IMR-90 (cell line): Measurements from ENCODE around the gene LILRA2. TPM values are rescaled to one million over a fixed set of nuclear protein-coding genes. Genes with fewer than 3 reads are reported as not detected.

Source experiments
- ATAC-seq: fragments of 200-7000 bp; cut with Tn5 transposase; 2 replicates; pipeline ENCODE4 v1.9.1; 2020; ENCODE audit warnings: low read depth, mild to moderate bottlenecking, moderate library complexity
- BruUV-seq: library from RNA; stranded (reverse); fragments of 400-500 nt; replicated peaks from 2 replicates; lab custom pipeline; 2021; lab: Mats Ljungman, UMichigan
- CTCF ChIA-PET: fragments of 300-600 bp; formaldehyde crosslinking; extraction: SDS; loops from one replicate; lab custom pipeline; 2021; ENCODE audit warnings: antibody characterized with exemption; lab: Yijun Ruan, JAX
- POLR2A ChIA-PET: fragments of 300-600 bp; sonication (Branson Sonifier 250); formaldehyde crosslinking; loops from one replicate; lab custom pipeline; 2022; ENCODE audit warnings: antibody characterized with exemption; ENCODE audit not compliant: unreplicated experiment; lab: Charles Lee
- DNase-seq: peaks from one replicate; pipeline ENCODE4 v3.0.0; 2013
- H2AFZ ChIP-seq: replicated peaks from 2 replicates; pipeline ENCODE3; 2013; ENCODE audit warnings: low read length, mild to moderate bottlenecking; ENCODE audit not compliant: poor library complexity
- H2AK5ac ChIP-seq: 2 replicates; pipeline ENCODE4 v1.6.1; 2013; ENCODE audit warnings: low read depth, low read length, inconsistent platforms
- H2AK9ac ChIP-seq: replicated peaks from 2 replicates; pipeline ENCODE3; 2013; ENCODE audit warnings: mild to moderate bottlenecking, low read depth, low read length, moderate library complexity; ENCODE audit not compliant: poor library complexity
- H2BK120ac ChIP-seq: 2 replicates; pipeline ENCODE4 v1.6.1; 2013; ENCODE audit warnings: low read depth, low read length, inconsistent platforms
- H2BK15ac ChIP-seq: 3 replicates; pipeline ENCODE4 v1.6.1; 2013; ENCODE audit warnings: low read depth, low read length, inconsistent platforms
- H2BK20ac ChIP-seq: 2 replicates; pipeline ENCODE4 v1.6.1; 2013; ENCODE audit warnings: low read depth, mild to moderate bottlenecking, inconsistent platforms, low read length, moderate library complexity
- H2BK5ac ChIP-seq: 2 replicates; pipeline ENCODE4 v1.6.1; 2013; ENCODE audit warnings: mild to moderate bottlenecking, low read depth, low read length, inconsistent platforms; ENCODE audit not compliant: poor library complexity, severe bottlenecking
- H3K14ac ChIP-seq: replicated peaks from 2 replicates; pipeline ENCODE4 v1.6.1; 2013; ENCODE audit warnings: low read depth, low read length, inconsistent platforms
- H3K18ac ChIP-seq: 2 replicates; pipeline ENCODE4 v1.6.1; 2013; ENCODE audit warnings: low read depth, low read length, control low read depth
- H3K23ac ChIP-seq: 2 replicates; pipeline ENCODE4 v1.6.1; 2013; ENCODE audit warnings: low read depth, low read length, inconsistent platforms
- H3K27ac ChIP-seq: 2 replicates; pipeline ENCODE4 v1.5.1; 2013; ENCODE audit warnings: mild to moderate bottlenecking, control low read depth, low read length; ENCODE audit not compliant: insufficient read depth
- H3K27me3 ChIP-seq: 2 replicates; pipeline ENCODE4 v1.6.1; 2013; ENCODE audit warnings: low read length; ENCODE audit not compliant: control insufficient read depth, insufficient read depth
- H3K36me3 ChIP-seq: 2 replicates; pipeline ENCODE4 v1.6.1; 2013; ENCODE audit warnings: low read length, mixed read lengths; ENCODE audit not compliant: control insufficient read depth, insufficient read depth
- H3K4ac ChIP-seq: 2 replicates; pipeline ENCODE4 v1.6.1; 2013; ENCODE audit warnings: low read depth, low read length, inconsistent platforms
- H3K4me1 ChIP-seq: 2 replicates; pipeline ENCODE4 v1.6.1; 2013; ENCODE audit warnings: low read length, mixed read lengths; ENCODE audit not compliant: control insufficient read depth, insufficient read depth
- H3K4me2 ChIP-seq: 2 replicates; pipeline ENCODE4 v1.6.1; 2013; ENCODE audit warnings: low read depth, mild to moderate bottlenecking, control low read depth, low read length, moderate library complexity
- H3K4me3 ChIP-seq: 2 replicates; pipeline ENCODE4 v1.5.1; 2013; ENCODE audit warnings: low read depth, mild to moderate bottlenecking, control low read depth, low read length, moderate library complexity; ENCODE audit not compliant: insufficient read depth
- H3K56ac ChIP-seq: 2 replicates; pipeline ENCODE4 v1.6.1; 2013; ENCODE audit warnings: low read length, inconsistent platforms; ENCODE audit not compliant: insufficient read depth; ENCODE audit errors: extremely low read depth
- H3K79me1 ChIP-seq, 2 experiments: 2 replicates each; pipeline ENCODE4 v1.6.1; 2013; ENCODE audit warnings: low read length in 2 of 2, inconsistent platforms in 1 of 2, low read depth in 1 of 2
- H3K9ac ChIP-seq: 2 replicates; pipeline ENCODE4 v1.6.1; 2013; ENCODE audit warnings: low read depth, low read length, control low read depth
- H3K9me1 ChIP-seq: 2 replicates; pipeline ENCODE4 v1.6.1; 2013; ENCODE audit warnings: low read length, inconsistent platforms; ENCODE audit not compliant: insufficient read depth
- H3K9me3 ChIP-seq: 2 replicates; pipeline ENCODE4 v1.6.1; 2013; ENCODE audit warnings: low read length; ENCODE audit not compliant: control insufficient read depth, insufficient read depth
- H4K20me1 ChIP-seq: 2 replicates; pipeline ENCODE4 v1.6.1; 2013; ENCODE audit warnings: low read length, inconsistent platforms; ENCODE audit not compliant: insufficient read depth
- H4K5ac ChIP-seq: 2 replicates; pipeline ENCODE4 v1.6.1; 2013; ENCODE audit warnings: mild to moderate bottlenecking, low read depth, low read length, control low read depth
- H4K8ac ChIP-seq, 2 experiments: 2 replicates each; pipeline ENCODE4 v1.6.1; 2013; ENCODE audit warnings: low read depth in 2 of 2, low read length in 2 of 2, control low read depth in 1 of 2, inconsistent platforms in 1 of 2
- H4K91ac ChIP-seq: 2 replicates; pipeline ENCODE4 v1.6.1; 2013; ENCODE audit warnings: low read depth, low read length, inconsistent platforms; ENCODE audit not compliant: insufficient read depth
- BHLHE40 ChIP-seq: fragments of 150-350 bp; IDR thresholded peaks from 2 replicates; pipeline ENCODE4 v1.6.1; 2016; ENCODE audit warnings: mild to moderate bottlenecking, low read depth, low read length
- MAFK ChIP-seq: IDR thresholded peaks from 2 replicates; pipeline ENCODE4 v1.6.1; 2012; ENCODE audit warnings: low read depth, low read length, improper control_type of control experiment
- MAZ ChIP-seq: IDR thresholded peaks from 2 replicates; pipeline ENCODE4 v1.6.1; 2012; ENCODE audit warnings: low read depth, mild to moderate bottlenecking, low read length, improper control_type of control experiment, moderate library complexity, borderline replicate concordance
- NFE2L2 ChIP-seq: fragments of 150-350 bp; IDR thresholded peaks from 2 replicates; pipeline ENCODE4 v1.6.1; 2016; ENCODE audit warnings: low read depth, mild to moderate bottlenecking, low read length
- RAD21 ChIP-seq: IDR thresholded peaks from 2 replicates; pipeline ENCODE4 v1.6.1; 2012; ENCODE audit warnings: low read length, improper control_type of control experiment
- WGBS, 2 experiments: methylation state at CpG; one replicate each; pipeline versions ENCODE4 v1.1.5 to v1.1.7; 2013; ENCODE audit warnings: missing lambda C conversion rate in 2 of 2; ENCODE audit not compliant: insufficient read length in 1 of 2; ENCODE audit errors: extremely low coverage in 2 of 2; 5-methylcytosine and 5-hydroxymethylcytosine counted together
- dilution Hi-C: fragments of 300-500 bp; cut with HindIII; formaldehyde crosslinking; loops from one replicate; pipeline ENCODE4 v1.14.3; 2018; ENCODE audit warnings: low sequenced_read_pairs; ENCODE audit not compliant: unreplicated experiment
- in situ Hi-C: fragments of 300-500 bp; cut with MboI; formaldehyde crosslinking; loops from 3 replicates; pipeline ENCODE4 v1.14.3; 2019; ENCODE audit warnings: low sequenced_read_pairs, inconsistent platforms, mixed read lengths
- intact Hi-C: fragments of 100-400 bp; cut with micrococcal nuclease; formaldehyde crosslinking; loops from 2 replicates; pipeline ENCODE4 v1.10.0; 2022
- polyA plus RNA-seq, 3 experiments: library from polyadenylated mRNA; depleted of rRNA; stranded (reverse); fragments of >200 nt; gene quantifications; 2 replicates each; pipeline ENCODE4 v1.2.3, GENCODE V29; 2012; ENCODE audit warnings: low replicate concordance in 1 of 3
- total RNA-seq: library from RNA; depleted of rRNA; stranded (reverse); fragments of >200 nt; gene quantifications from 2 replicates; pipeline ENCODE4 v1.2.3, GENCODE V29; 2012

The LILRA2 gene
- total and polyA plus RNA-seq, 2 of the 4 experiments (the other 2 are of a cell fraction) = not detected

- dilution Hi-C loops = no loop called here
- Histone ChIP-seq H3K18ac (no peak overlapping the region), H2BK20ac (no peak overlapping the region), H2BK5ac (no peak overlapping the region), H2BK15ac (no peak overlapping the region), H2BK120ac (no peak overlapping the region), H3K14ac (no peak overlapping the region), H3K9ac (no peak overlapping the region), H3K79me1 (no peaks in the 10 kb centered on the region), H3K36me3 (no peaks in the 10 kb centered on the region), H3K27me3 (no peaks in the 10 kb centered on the region), H4K91ac (no peak overlapping the region), H3K23ac (no peak overlapping the region), H3K9me1 (no peaks in the 10 kb centered on the region), H3K4me2 (no peak overlapping the region), H3K4me3 (no peak overlapping the region), H3K27ac (no peak overlapping the region), H3K9me3 (peaks cover 7% of the 10 kb centered on the region), H4K8ac (no peak overlapping the region), H2AK9ac (no peak overlapping the region), H4K5ac (no peak overlapping the region), H4K20me1 (no peaks in the 10 kb centered on the region), H3K4ac (no peak overlapping the region), H2AK5ac (no peak overlapping the region), H3K56ac (no peak overlapping the region), H2AFZ (no peak overlapping the region), H3K4me1 (no peaks in the 10 kb centered on the region)
- TF ChIP-seq MAZ (no peak), NFE2L2 (no peak), BHLHE40 (no peak), RAD21 (no peak), MAFK (no peak)
- intact Hi-C loops = no loop called here
- ChIA-PET CTCF (no interaction called here), POLR2A (no interaction called here)
- no CpG with 5 or more reads among the region's 1 CpG for WGBS, 2 experiments
- BruUV-seq = no TSS peak
- in situ Hi-C loops = no loop called here
- DNase-seq (no peak), ATAC-seq (no peak)
Observed at GRCh38 chr19:54614726-54615125, 41.1 kb downstream of the LILRA2 start.
